HG02938 (cell line): ENCODE data around the gene ZC3H12A.

Experiments
- ATAC-seq: cut with Tn5 transposase; IDR thresholded peaks from one replicate; pipeline ENCODE4 v1.9.1; 2021; ENCODE audit warnings: mild to moderate bottlenecking, moderate library complexity; ENCODE audit not compliant: unreplicated experiment

ZC3H12A gene

DNA sequence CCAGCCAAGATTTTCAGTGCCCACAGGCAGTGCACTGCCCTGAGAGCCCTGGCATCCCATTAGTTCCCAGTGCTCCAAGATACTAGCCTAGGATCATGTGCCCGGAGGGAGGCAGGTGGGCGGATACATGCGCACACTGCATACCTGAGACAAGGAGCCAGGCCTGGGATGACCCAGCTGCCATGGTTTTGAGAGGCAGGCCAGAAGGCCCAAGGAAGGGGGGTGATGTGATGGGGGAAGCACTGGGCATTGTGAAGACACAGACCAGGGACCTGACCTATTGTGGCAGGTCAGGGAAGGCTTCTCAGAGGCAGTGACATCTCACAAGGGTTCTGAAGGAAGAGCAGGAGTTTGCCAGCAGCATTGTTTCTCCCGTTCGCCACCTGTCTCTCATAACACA is 3.6 kb downstream of the ZC3H12A start:
- ATAC-seq = no peak

DNA sequence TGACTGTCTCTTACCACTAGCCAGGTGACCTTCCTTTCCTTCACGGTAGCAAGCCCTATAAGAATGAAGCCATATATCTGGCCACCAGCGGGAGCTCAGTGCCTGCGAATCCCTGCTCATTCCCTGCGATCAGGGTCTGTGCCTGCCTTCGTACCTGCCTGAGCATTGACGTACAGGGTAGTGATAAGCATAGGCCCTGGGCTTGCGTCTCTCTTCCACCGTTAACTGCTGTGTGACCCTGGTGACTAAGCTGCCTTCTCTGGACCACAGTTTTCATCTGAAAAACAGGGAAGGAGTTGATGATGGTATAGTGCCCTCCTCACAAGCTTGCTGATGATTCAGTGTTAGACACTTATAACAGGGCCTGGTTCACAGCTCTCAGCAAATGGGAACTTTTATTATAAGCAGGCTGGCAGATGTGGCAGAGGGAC is 4.1 kb downstream of the ZC3H12A start:
- no peak for ATAC-seq

DNA sequence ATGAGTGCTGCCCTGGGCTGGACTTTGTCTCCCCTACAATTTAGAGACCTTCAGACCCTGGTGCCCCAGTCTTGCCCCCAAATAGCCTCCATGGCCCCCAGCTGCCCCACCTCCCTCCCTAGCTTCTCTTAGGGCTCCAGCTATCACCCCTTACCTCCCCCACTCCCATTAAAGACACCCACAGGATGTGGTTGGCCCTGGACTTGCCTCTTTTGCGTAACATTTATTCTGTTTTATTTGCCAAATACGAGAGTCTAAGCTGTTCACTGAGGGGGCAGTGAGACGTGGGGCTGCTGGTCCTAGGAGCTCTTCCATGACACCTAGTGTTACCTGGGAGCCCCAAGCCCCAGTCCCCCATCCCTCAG is 4.5 kb downstream of the ZC3H12A start:
- ATAC-seq = no peak

DNA sequence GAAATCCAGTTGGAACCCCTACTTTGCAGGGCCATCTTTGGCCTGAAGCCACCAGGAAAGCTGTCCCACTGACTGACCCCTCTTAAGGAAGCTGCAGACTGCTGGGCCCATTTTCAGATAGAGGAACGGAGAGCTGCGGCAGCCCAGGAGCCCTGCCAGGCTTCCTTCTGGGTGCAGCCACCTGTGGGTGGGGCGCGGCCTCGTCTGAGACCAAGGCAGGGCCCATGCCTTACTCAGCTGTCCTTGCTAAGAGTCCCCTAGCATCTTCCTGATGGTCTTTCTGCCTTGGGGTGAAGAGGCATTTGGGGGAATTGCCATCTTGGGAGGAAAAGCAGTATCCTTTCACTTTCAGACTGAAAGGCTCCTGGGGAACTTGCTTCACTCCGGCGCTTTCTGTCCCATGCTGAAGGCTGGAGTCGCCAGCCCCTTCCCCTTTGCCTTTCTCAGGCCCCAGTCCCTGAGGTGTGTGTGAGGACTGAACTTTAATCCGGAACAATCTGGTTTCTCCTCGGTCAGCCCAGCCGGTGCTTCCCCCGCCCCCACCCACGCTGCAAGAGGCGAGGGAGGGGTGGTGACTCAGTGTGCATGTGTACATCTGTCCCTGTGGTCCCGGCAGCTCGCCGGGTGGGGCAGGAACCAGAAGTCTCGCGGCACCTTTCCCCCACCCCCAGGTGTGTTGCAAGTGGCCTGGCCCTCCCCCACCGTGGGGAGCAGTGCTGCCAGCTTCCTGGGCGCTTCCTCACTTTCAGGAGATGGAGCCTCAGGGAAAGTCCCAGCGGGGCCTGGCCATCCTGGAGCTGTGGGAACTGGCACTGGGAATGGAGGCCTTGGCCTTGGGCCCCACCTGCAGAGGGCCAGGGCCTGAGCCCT is 5.1 kb downstream of the ZC3H12A start:
- ATAC-seq = no peak

DNA sequence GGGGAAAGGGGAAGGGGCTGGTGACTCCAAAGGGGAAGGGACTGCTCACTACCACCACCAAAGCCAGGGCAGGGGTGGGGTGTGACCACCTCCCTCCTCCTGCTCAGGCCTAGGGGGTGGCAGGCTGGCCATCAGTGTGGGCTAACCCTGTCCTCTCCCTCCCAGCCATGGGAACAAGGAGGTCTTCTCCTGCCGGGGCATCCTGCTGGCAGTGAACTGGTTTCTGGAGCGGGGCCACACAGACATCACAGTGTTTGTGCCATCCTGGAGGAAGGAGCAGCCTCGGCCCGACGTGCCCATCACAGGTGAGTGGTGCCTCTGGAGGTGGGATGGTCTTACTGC is 5.7 kb downstream of the ZC3H12A start:
- ATAC-seq = no peak

DNA sequence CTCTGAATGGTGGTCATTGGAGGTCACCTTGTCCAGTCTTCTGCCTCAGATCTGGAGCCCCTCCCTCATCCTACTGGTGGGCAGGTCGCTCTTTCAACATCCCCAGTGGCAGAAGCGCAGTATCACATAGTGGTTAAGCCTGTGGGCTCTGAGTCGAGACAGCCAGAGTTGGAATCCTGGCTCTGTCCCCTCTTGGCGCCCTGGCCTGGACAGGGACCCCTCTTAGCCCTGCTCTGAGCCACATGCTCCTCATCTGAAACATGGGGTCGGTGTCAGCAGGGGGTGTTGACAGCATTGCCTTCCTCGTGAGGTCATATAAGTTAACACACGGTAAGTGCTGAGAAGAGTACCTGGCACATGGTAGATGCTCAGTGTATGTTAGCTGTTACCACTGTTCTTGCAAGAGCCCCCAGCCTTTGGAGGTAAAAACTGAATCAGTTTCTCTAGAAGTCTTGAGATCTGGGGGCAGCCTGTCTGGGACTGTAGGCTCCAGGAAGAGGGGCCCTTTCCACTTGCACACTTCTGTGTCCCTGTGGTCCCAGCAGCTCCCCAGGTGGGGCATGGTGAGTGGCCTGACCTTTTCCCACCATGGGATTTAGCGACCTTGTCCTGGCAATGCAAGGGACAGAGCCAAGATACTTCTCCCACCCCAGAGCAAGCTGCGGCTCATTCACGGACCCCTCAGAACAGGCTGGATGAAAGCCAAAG is 6.4 kb downstream of the ZC3H12A start:
- no peak for ATAC-seq

DNA sequence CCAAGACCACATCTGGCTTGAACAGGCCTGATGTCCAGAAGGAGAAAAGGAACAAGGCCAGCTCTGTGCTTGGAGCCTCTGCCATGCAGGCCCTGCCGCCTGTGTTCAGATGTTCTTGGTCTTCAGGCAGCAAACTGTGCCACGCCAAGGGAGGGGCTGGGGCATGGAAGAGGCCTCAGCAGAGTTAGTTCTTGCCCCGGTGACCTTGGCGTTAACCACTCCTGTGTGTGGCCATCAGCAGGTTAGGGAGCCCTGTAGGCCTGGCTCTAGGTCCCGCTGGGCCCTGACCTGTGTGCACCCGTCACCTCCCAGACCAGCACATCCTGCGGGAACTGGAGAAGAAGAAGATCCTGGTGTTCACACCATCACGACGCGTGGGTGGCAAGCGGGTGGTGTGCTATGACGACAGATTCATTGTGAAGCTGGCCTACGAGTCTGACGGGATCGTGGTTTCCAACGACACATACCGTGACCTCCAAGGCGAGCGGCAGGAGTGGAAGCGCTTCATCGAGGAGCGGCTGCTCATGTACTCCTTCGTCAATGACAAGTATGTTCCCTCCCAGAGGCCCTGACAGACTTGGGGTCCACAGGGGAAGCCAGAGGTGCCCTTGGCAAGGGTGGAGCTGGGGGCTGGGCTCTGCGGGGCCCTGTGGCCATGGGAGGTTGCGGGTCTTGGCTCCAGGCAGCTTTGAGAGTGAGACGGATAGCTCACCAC is 7.1 kb downstream of the ZC3H12A start:
- no peak for ATAC-seq

DNA sequence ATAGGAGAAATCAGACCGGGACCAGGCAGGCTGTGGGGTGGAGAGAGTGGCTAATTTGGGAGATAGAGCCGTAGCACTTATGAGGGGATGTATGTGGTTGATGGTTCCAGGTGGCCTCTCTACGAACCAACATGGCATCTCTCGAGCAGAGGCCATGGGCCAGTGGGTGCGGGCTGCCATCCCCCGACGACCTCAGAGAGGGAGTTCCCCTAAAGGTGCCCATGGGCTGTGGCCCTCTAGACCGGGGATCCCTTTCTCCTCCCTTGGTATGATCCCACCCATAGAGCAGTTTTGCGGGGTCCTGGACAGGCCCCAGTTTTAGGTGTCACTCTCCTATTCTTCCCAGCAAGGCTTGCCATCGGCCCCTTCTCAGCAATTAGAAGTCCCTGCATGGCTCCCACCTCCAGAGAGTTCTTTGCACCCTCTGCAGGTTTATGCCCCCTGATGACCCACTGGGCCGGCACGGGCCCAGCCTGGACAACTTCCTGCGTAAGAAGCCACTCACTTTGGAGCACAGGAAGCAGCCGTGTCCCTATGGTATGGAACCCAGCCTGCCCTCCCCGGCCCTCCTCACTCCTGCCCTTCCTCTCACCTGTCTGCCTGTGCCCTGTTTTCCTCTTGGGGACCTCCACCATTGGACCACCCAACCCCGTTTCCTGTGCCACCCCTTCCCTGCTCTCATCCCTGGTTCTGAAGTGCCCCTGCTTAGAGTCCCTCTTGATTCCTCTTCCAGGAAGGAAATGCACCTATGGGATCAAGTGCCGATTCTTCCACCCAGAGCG is 7.8 kb downstream of the ZC3H12A start:
- ATAC-seq = no peak

DNA sequence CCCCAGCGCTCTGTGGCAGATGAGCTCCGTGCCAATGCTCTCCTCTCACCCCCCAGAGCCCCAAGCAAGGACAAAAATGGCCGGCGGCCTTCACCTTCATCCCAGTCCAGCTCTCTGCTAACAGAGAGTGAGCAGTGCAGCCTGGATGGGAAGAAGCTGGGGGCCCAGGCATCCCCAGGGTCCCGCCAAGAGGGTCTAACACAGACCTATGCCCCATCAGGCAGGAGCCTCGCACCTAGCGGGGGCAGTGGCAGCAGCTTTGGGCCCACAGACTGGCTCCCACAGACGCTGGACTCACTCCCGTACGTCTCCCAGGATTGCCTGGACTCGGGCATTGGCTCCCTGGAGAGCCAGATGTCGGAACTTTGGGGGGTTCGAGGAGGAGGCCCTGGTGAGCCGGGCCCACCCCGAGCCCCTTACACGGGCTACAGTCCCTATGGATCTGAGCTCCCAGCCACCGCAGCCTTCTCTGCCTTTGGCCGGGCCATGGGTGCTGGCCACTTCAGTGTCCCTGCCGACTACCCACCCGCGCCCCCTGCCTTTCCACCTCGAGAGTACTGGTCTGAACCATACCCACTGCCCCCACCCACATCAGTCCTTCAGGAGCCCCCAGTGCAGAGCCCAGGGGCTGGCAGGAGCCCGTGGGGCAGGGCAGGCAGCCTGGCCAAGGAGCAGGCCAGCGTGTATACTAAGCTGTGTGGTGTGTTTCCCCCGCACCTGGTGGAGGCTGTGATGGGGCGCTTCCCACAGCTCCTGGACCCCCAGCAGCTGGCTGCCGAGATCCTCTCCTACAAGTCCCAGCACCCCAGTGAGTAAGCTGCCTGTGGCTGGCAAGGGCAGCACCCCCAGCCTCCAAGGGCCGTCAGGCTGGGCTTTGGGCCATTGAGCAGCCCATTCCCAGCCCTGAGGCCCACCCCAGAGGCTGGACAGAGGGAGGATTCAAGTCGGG is 8.7 kb downstream of the ZC3H12A start:
- ATAC-seq = no peak

DNA sequence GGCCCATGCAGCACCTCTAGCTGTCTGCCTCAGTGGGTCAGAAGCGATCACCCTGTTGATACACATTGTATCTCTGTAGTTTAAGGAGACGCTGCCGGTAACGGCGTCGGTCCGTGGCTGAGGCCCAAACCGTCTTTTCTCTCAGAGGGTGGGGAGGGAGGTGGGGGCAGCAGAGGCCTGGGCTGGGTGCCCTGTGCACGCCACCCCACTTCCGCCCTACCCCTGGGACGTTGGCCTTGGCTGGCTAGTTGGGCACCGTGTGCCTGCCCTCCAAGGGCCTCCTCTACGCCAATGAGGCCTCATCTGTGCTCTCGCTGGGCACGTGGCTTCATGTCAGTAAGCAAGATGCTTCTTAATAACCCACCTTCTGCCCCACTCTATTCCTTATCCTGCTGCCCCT is 9.4 kb downstream of the ZC3H12A start:
- ATAC-seq = no peak

DNA sequence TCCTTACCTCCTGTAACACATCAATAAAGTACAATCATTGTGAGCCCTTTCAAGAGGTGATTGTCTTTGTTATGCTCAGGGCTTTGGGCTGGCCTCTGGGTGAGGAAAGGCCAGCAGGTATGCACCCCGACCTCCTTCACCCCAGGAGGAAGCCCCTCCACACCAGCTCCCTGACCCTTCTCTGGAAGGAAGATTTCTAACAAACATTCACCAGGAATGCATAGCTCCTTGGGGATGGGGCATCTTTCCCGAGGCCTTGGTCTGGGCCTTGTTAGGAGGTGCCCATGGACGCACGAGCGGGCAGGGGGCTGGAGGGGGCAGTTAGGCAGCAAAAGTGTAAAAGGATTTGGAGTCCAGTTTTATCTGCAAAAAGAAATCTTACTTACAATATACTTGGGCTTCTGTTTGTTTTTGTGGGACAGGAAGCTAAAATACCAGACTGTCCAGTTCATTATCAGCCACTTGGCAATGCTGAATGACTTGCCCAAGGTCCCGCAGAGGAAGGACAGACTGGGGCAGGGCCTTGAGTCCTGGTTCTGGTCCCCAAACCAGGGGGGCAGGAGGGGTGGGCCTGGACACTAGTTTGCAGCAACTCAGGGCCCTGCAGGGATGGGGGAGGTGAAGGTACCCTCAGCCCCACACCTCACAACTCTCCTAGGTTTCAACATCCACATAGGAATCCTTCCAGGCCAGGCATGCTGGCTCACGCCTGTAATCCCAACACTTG is 10.1 kb downstream of the ZC3H12A start:
- no peak for ATAC-seq

DNA sequence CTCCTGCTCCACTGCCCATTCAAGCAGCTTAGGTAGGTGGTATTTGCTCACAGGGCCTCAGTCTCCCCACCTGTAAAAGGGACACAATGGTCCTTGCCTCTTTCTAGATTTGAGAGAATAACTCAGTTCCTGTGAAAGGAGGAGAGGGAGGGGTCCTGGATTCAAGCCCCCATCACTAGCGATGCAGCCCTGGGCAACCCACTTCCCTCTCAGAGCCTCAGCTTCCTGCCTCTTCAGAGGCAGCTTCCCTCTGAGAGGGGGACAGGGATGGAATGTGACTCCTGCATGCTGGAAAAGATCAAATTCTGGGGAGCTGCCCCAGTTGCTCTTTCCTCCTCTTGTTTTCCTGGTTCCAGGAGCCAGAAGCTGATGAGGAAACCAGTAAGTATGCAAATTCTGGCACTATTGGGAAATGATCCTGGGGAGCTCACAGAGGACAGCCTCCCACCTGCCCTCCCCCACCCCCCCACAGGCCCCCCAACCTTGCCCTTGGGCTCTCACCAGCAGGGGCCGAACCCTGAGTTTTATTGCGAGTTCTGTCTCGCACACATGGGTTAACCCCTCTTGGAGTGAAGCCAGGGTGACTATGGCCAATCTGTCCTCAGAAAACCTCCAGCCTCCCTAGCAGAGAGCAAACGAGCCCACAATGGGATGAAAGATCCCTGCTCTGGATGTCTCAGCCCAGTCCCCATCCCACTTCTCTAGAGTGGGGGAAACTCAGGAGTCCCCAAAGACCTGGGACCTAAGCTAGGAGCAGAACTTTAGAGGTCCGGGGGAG is 11.7 kb downstream of the ZC3H12A start:
- ATAC-seq = no peak

DNA sequence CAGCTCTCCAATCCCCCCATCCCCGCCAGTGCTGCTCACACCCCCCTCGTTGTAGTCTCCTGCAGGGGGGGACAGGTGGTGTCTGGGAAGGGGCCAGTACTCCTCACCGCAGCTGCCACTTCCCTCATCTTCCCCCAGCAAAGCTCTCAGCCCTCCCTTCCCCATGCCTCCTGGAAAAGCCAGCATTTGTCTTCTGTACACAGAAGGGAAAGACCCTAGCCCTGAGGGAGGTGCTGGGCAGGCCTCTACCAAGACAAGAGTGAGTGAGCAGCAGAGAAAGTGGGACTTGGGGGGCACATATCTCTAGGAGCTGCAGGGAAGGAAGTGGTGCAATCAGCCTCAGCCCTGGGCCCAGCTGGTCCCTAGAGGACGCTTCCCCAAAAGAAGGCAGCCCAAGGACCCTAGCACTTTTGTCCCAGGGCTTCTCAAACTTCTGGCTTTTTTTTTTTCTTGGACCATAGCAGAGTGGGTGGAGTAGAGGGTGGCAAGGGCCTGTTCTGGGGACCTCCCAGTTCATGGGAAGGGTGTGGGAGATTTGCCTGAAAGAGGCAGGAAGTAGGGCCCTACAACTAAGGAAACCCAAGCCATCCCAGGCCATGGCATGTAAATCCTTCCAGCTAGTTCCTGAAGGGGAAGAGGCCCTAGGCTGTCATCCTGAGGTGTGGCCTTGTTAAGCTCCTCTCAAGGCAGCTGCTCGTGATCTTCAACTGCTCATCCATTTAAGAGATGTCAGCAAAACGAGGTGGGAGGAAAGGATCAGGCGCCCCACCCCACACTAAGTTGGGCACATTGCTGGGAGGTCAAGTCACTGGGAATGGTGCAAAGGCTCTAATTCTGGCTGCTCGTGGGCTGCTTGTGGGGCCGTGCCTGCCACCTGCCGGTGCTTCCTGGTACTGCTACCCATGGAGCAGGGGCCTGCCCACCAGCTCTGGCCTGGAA is 12.6 kb downstream of the ZC3H12A start:
- ATAC-seq = no peak

DNA sequence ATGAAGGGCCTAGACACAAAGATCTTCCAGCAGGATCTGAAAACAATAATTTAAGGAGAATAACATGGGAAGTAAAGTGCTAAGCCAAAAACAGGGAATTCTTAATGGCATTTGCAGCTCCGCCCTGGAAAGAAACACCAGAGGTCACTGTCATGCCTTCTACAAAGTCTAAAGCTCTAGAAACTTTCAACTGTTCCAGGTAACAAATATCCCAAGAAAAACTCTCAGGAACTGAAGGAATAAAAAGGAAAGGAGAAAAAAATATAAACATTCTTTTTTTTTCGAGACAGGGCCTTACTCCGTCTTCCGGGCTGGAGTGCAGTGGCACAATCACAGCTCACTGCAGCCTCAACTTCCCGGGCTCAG is 13.2 kb downstream of the ZC3H12A start:
- no peak for ATAC-seq

DNA sequence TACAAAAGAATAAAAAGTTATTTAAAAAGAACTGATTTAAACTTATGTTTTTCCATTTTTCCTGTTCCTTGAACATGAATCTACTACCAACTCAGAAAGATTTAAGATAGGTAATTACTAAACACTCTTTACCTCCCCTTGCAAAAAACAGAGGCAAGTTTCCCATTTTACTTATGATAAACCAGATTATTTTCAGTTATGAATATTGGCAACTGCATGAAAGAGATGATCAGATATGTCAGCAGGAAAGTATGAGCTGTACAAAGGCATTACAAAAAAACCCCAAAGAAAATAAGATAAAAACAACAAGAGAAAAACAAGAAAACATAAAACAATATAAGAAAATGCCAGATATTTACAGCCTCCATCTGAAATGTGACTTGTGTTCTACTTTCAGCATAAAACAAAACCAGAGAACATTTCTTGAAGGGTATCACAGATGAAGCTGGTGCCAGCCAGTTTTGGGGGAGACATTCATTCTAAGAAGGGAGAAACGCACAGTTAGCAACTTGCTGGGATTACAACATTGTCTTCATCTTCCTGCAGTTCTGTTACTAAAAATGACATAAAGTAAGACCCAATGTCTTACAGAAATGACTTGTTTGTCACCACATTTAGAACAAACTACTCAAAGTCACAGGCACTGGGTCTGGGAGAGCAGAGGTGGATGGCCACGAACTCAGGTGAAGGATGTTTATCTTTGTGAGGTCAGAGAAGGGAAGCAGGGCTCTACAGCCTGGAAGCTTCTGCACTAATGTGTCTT is 19.1 kb downstream of the ZC3H12A start:
- ATAC-seq = no peak

DNA sequence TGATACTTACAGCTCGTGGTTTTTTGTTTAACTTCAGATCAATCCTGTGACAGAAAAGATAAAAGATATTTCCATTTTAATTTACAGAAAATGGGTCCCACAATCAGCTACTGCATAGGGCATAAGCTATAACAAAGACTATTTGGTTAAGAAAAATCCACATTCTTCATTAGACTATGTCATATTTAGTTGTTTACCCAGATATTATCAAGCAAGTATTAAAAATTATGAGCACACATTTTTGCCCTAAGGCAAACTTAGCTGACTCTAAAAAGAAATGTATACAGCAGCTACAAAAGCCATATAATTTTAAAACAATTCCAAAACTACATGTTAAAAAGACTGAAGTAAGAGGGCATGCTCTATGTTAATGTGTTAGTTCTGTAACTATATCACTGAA is 21.5 kb downstream of the ZC3H12A start:
- ATAC-seq = no peak

DNA sequence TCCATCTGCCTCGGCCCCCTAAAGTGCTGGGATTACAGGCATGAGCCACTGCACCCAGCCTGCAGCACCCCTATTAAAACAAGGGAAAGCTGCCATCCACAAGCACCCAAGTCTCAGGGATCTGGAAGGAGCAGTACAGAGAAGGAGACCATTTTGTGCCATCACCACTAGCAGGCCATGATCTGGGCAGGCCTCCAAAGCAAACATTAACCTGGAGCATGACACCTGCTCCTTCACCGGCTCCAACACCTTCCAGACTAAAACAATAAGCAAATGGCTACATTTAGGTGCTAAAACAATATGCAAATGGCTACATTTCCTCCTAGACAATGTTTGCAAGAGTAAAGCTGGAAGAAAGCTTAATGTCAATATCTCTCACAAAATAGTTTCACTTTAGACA is 23.5 kb downstream of the ZC3H12A start:
- ATAC-seq = no peak
